Tibial nerve (tissue), 4 donors: ENCODE data around the gene EPAS1.

Source experiments
- CTCF ChIP-seq, 5 experiments: fragments of 200-600 bp in 3 of 5; fragments of 450-650 bp in 2 of 5; sonication (generic) in 3 of 5; IDR thresholded peaks; one replicate each; pipeline ENCODE4 v1.5.1; 2016 to 2019; ENCODE audit warnings: antibody characterized with exemption in 5 of 5, mild to moderate bottlenecking in 3 of 5, moderate library complexity in 2 of 5
- EP300 ChIP-seq, 2 donors: sonication (generic); formaldehyde crosslinking; IDR thresholded peaks; one replicate each; pipeline ENCODE4 v1.6.1; 2017; ENCODE audit warnings: antibody characterized with exemption in 2 of 2, mild to moderate bottlenecking in 1 of 2
- POLR2A ChIP-seq, 2 donors: fragments of 450-650 bp; IDR thresholded peaks; one replicate each; pipeline ENCODE4 v1.6.1; 2017; ENCODE audit warnings: antibody characterized with exemption in 2 of 2, mild to moderate bottlenecking in 2 of 2, moderate library complexity in 2 of 2

DNA sequence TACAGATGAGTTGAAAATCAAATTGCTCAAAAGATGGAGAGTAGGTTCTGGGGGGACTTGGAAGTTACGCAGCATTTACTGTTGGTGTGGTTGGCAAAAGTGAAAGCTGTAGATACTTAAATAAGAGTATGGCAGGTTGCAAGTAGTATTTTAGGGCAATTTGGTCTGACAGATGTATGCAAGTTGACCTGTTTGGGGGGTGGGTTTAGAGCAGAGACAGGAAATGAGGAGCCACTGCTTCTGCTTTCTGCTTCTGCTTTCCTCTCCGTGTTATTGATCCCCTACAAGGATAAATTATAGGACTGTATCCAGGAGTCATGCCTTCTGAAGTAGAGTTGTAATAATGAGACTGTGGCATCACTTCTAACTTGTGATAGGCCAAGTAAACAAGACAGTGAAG lies 71.2 kb downstream of the EPAS1 start:
- TF ChIP-seq POLR2A (IDR thresholded peaks at IDR 0.05) (no peak), CTCF (IDR thresholded peaks at IDR 0.05) (no peak), EP300 (IDR thresholded peaks at IDR 0.05) (no peak)
